ENCODE data around the gene NETO1.

The NETO1 gene

DNA sequence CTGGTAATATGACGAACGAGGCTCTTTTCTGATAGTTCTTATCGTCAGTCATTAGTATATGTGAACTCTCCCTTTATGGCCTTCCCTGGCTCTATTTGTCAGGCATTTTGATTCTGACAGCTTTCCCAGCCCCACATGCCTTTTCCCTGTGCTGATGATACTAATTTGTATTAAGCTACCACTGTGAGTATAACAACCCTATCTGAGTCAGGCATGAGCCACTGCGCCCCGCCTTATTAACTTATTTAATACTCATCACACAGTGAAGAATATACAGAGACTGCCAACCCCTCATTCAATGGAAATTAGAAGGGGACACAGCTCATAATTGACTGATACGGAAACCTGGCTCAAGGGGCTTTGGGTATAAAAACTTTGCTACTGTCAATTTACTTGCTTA is 140.0 kb downstream of the NETO1 start:
- no peak for DNase-seq

DNA sequence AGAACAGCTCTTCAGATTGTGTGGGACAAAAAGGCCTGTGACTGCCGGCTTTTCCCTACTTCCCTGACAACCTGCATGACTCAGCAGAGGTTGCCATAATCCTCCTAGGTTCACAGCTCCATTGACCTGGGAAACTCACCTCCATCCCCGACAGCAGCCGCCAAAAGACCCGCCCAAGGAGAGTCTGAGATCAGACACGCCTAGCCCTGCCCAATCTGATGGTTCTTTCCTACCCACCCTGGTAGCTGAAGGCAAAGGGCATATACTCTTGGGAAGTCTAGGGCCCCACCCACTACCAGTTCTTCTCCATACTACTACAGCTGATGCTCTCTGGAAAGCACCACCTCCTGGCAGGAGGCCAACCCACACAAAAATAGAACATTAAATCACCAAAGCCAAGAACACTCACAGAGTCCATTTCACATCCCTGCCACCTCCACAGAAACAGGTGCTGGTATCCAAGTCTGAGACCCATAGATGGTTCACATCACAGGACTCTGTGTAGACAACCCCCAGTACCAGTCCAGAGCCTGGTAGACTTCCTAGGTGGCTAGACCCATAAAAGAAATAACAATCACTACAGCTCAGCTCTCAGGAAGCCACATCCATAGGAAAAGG is 140.6 kb downstream of the NETO1 start:
- peak in 1 of 56 donors; percentile 7 for DNase-seq

DNA sequence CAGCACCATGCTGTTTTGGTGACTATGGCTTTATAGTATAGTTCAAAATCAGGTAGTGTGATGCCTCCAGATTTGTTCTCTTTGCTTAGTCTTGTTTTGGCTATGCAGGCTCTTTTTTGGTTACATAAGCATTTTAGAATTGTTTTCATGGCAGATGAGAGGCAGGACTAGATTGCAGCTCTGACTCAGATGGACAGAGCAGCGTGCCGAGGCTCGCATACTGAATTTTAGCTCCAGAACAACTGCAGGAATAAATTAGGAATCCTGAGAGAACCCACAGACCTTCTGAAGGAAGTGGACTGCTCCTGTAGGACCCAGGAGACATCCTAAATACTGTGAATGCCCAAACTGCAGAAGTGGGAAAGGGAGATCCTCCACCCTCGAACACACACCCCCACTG is 141.6 kb downstream of the NETO1 start:
- no peak for DNase-seq

DNA sequence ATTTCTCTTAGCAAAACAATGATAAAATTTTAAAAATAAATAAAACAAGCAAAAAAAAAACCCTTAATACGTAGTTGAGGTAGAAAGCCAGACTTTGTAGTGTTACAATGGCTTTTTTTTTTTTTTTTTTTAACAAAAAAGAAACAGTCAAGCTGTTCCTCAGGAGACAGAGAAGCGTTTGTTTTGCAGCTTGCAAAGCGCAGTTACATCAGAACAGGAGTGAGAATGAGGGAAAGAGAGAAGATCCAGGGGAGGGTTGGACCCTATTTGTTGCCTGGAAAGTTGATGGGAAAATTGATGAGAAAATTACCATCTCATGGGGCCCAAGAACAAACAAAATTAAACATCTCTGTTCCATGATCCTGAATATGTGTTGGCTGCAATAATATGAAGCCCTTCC is 146.5 kb downstream of the NETO1 start:
- DNase-seq = no peak

DNA sequence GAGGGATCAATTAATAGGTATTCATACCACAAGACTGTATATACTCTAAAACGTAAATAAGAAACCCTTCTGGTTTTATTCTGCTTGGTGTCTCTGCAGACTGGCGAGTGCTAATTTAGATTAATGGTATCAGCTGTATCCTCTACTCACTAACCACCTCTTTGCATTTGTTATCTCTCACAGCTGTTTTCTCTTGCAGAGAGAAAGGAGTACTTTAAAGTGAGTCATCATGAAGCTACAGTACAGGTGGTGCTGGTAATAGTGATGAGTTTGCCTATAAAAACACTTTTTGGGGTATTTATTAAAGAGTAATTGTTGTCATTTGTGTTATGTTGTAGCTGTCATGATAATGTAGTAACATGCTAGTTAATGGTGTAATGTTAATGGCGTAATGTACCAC is 147.7 kb downstream of the NETO1 start:
- no peak for DNase-seq

DNA sequence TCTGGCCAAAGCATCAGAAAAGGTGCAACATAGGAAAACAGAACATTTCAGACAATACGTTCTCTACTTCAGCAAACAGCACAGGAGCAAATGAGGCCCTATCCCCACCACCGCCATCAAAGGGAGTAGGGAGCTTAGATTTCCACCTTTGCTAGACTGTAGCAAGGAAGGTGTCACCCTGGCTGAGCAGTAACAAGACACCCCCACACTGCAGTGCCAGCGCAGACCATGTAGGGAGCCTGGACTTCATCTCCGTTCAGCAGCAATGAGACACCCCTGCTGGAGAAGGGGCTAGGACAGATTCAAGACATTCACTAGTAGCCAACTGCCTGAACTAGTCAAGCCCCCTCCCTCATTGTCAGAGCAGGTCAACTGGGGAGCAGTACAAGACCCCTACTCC is 163.6 kb downstream of the NETO1 start:
- no peak for DNase-seq

DNA sequence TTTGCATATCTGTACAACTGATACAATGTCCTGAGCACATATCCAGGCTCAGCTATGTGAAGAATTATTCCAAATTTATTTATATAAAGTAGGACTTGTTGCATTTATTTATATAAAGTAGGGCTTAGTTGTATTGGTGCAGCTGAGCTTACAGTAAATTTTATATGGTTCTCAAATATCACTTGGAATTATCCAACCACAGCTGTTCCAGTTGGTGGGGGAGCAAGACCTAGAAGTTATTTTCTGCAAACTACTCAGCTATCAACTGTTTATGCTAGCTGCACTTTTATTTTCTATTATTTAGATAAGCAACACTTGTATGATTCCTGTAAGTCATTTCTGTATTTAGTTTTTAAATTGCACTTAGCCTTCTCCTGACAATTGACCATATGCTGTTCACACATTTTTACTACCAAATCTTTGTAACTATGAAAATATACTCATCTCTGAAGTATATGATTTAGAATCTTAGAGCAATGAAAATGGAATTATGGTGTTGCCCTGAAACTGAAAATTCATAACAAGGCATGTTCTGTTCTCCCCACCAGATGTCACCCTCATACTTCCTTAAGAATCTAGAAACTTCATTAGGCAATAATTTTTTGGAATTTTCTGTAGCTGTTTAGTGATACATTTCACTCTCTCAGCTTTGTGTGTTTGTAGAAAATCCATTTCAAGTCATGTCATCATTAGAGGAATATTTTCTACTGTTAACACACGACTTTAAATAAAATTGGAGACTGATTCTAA is 166.7 kb downstream of the NETO1 start:
- DNase-seq = no peak

DNA sequence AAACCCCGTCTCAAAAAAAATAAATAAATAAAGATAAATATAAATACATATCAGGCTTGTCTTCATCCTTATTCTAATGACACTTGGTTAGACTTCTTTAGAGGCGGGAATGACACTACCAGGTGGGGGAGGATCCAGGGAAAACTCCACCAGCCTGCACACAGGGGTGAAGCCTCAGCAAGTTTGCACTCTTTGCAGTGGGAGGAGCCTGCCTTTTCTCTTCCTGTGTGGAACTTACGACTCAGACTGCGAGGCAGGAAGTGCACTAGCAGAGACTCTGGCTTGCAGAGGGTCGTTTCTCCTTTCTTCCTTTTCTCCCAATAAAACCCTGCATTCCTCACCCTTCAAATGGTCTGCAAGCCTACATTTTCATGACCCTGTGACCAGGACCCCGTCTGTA is 170.1 kb downstream of the NETO1 start:
- DNase-seq = no peak

DNA sequence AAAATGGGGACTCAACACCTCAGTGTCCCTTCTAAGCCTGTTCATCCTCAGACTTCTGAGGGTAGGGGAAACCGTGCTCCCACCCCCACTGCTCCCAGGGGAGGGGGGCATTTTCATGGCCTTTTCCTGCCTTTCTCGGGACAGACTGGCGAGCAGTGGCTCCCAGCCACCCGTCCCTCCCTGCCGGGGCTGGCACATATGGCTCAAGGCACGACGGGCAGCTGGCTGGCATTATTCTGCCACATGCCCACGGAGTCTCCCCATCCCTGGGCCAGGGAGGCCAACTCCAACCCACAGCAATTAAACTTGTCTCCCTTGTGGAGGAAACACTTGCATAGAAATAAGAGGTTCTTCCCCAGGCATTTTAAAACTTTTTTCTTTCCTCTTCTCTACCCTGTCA is 175.2 kb downstream of the NETO1 start:
- DNase-seq = no peak
